ENCODE measurements around the gene OR6K3.

The OR6K3 gene

DNA sequence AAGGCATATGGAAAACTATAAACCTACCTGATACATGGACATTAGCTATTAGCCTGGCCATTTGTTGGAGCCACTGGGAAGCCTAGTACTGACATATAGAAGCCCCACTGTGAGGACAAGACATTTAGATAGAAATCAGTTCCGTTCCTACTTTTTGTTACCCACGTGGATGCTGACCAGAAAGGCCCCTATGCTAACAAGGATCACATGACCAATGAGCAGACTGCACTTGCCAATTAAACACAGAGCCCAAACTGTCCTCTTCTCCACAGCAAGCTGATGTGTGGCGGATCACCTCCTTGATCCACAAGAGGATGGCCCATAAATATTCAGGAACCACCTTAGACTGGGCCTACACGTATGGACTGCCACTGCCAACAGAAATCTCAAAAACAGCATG is 11.2 kb upstream of the OR6K3 start:
- H3K27ac ChIP-seq: no peak overlapping the region
- no peak overlapping the region for H3K4me3 ChIP-seq (ENCODE audit: low read depth in 1 of 2, low read length in 1 of 2)
- H3K36me3 ChIP-seq: no peaks in the 10 kb centered on the region
- no peaks in the 10 kb centered on the region for H3K4me1 ChIP-seq (ENCODE audit: control insufficient read depth in 1 of 2, insufficient read depth in 1 of 2, low read depth in 1 of 2, low read length in 1 of 2)
- H3K27me3 ChIP-seq: no peaks in the 10 kb centered on the region
- TF ChIP-seq, protein P1, sequence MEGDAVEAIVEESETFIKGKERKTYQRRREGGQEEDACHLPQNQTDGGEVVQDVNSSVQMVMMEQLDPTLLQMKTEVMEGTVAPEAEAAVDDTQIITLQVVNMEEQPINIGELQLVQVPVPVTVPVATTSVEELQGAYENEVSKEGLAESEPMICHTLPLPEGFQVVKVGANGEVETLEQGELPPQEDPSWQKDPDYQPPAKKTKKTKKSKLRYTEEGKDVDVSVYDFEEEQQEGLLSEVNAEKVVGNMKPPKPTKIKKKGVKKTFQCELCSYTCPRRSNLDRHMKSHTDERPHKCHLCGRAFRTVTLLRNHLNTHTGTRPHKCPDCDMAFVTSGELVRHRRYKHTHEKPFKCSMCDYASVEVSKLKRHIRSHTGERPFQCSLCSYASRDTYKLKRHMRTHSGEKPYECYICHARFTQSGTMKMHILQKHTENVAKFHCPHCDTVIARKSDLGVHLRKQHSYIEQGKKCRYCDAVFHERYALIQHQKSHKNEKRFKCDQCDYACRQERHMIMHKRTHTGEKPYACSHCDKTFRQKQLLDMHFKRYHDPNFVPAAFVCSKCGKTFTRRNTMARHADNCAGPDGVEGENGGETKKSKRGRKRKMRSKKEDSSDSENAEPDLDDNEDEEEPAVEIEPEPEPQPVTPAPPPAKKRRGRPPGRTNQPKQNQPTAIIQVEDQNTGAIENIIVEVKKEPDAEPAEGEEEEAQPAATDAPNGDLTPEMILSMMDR (IDR thresholded peaks at IDR 0.05): no peak
- H3K9me3 ChIP-seq: no peaks in the 10 kb centered on the region

DNA sequence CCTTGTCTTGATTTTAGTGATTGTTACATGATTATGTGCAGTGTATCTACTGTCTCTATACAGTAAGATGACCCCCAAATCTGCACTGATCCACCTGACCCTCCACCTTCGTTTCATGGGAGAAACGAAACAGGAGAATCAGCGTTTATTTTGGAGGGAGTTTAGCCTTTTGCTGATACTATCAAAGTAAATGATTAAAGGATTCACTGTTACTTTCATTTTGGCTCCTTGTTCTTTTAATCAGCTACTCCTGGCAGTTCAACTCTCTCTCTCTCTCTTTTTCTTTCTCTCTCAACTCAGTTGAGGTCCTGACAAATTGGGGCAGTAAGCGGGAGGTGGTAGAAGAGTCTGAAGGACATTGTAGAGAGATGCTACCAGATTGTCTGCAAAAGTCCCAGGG is 9.9 kb upstream of the OR6K3 start:
- TF ChIP-seq, protein P1 (IDR thresholded peaks at IDR 0.05): no peak
- Histone ChIP-seq H3K4me3 (ENCODE audit: low read depth in 1 of 2, low read length in 1 of 2) (no peak overlapping the region), H3K27ac (no peak overlapping the region), H3K9me3 (no peaks in the 10 kb centered on the region), H3K27me3 (no peaks in the 10 kb centered on the region), H3K4me1 (ENCODE audit: control insufficient read depth in 1 of 2, insufficient read depth in 1 of 2, low read depth in 1 of 2, low read length in 1 of 2) (no peaks in the 10 kb centered on the region), H3K36me3 (no peaks in the 10 kb centered on the region)

DNA sequence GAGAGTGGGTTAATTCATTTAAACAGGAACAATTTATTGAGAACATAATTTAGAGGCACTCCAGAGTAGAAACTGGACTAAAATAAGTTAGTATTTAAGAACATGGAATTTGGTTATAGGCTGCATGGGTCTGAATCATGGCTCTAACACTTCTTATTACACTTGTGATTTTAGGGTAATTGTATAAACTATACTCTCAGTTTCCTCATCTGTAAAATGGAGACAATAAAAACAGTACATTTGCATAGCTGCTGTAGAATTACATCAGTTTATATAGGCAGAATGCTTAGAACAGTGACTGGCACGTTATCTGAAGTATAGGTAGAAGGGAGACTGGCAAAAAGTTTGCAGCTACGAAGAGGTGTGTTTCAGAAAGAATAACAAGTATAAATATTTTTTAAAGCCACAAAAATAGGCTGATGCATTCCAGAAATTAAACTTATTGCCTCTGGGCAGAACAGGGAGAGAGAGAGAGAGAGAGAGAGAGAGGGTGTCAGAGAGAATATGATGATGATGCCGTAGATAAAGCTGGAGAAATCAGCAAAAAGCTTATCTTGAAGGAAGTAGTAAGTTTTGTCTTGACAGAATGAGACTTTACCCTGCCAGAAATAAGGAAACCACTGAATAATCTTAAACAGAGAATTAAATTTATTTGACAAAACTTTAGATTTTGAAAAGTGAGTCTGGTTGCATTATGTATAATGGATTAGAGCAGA is 8.1 kb upstream of the OR6K3 start:
- Histone ChIP-seq H3K27me3 (no peaks in the 10 kb centered on the region), H3K9me3 (no peaks in the 10 kb centered on the region), H3K4me1 (ENCODE audit: control insufficient read depth in 1 of 2, insufficient read depth in 1 of 2, low read depth in 1 of 2, low read length in 1 of 2) (no peaks in the 10 kb centered on the region), H3K27ac (no peak overlapping the region), H3K36me3 (no peaks in the 10 kb centered on the region), H3K4me3 (ENCODE audit: low read depth in 1 of 2, low read length in 1 of 2) (no peak overlapping the region)
- TF ChIP-seq, protein P1 (IDR thresholded peaks at IDR 0.05): no peak

DNA sequence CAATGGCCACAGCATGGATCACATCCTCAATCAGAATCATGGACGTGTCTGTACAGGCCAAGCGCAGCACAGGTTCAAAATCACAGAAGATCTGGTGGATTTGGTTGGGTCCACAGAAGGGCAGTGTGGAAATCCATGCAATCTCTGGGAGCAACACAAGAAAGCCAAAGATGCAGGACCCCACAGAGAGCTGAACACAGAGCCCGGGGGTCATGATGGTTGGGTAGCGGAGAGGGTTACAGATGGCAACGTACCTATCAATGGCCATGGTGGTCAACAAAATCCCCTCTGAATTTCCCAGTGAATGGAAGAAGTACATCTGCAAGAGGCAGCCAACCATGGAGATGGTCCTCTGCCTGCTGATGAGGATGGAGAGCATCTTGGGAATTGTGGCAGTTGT is 3.9 kb upstream of the OR6K3 start:
- Histone ChIP-seq H3K36me3 (no peaks in the 10 kb centered on the region), H3K27ac (no peak overlapping the region), H3K9me3 (no peaks in the 10 kb centered on the region), H3K4me3 (ENCODE audit: low read depth in 1 of 2, low read length in 1 of 2) (no peak overlapping the region), H3K27me3 (no peaks in the 10 kb centered on the region), H3K4me1 (ENCODE audit: control insufficient read depth in 1 of 2, insufficient read depth in 1 of 2, low read depth in 1 of 2, low read length in 1 of 2) (no peaks in the 10 kb centered on the region)
- TF ChIP-seq, protein P1 (IDR thresholded peaks at IDR 0.05): no peak

DNA sequence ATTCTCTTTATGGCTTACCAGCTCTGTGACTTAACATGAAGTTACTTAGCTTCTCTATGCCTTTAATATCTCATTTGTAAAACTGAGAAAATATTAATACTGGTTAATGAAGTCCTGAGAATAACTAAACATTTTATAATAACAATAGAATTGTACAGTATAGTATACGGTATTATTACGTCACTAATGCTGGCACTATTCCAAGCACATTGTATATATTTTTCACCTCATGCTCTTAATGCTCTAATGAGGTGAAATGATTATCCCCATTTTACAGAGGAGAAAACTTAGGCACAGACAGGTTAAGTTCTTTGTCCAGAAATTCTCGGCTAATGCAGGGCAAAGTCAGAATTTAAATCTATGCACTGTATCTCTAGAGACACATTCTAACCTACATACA is 856 bp downstream of the OR6K3 start:
- Histone ChIP-seq H3K4me3 (ENCODE audit: low read depth in 1 of 2, low read length in 1 of 2) (no peak overlapping the region), H3K9me3 (no peaks in the 10 kb centered on the region), H3K27ac (no peak overlapping the region), H3K36me3 (no peaks in the 10 kb centered on the region), H3K4me1 (ENCODE audit: control insufficient read depth in 1 of 2, insufficient read depth in 1 of 2, low read depth in 1 of 2, low read length in 1 of 2) (no peaks in the 10 kb centered on the region), H3K27me3 (no peaks in the 10 kb centered on the region)
- TF ChIP-seq, protein P1 (IDR thresholded peaks at IDR 0.05): no peak
